ENCODE measurements around the gene EIF5B. TPM values are rescaled to one million over a fixed set of nuclear protein-coding genes. Genes with fewer than 3 reads are reported as not detected.
"Not testable (repeated sequence)": the region's sequence is repeated elsewhere in the genome, so short reads cannot be mapped to it uniquely, and the experiment has no call there.

The EIF5B gene
- total RNA-seq, 2 experiments from 2014 or later = 27.8 to 33.2 TPM

- Mint-ChIP-seq H3K4me1 (ENCODE audit: low read depth) (peaks cover 64% of the 10 kb centered on the region), H3K4me3 (no peak overlapping the region), H3K27ac (no peak overlapping the region), H3K36me3 (ENCODE audit: low read depth) (no peaks in the 10 kb centered on the region), H3K27me3 (no peaks in the 10 kb centered on the region), H3K9me3 (no peaks in the 10 kb centered on the region)
- Histone ChIP-seq H3K36me3 (ENCODE audit: insufficient read depth, low read length) (no peaks in the 10 kb centered on the region), H3K27me3 (ENCODE audit: control insufficient read depth in 1 of 2, insufficient read depth in 2 of 2, low read length in 2 of 2) (no peaks in the 10 kb centered on the region), H3K9me3 (ENCODE audit: control insufficient read depth in 1 of 2, insufficient read depth in 1 of 2, low read length in 2 of 2) (no peaks in the 10 kb centered on the region), H3K4me1 (ENCODE audit: insufficient read depth, low read length) (no peaks in the 10 kb centered on the region), H3K27ac (ENCODE audit: low read depth in 1 of 2, low read length in 2 of 2) (no peak overlapping the region), H3K4me3 (ENCODE audit: low read length) (no peak overlapping the region)
- no peak for DNase-seq
- intact Hi-C loops (cut with DNase I, micrococcal nuclease) = no loop called here
- CTCF ChIA-PET = interaction anchor here (0.9 kb wide), 1 partner anchor 10 kb away, joined by 3 read pairs; no protein-coding TSS in a partner anchor
- TF ChIP-seq CTCF (IDR thresholded peaks at IDR 0.05) = no peak
- ATAC-seq (ENCODE audit: poor library complexity) = no peak
- POLR2A ChIA-PET = no interaction called here
Measured at GRCh38 chr2:99354070-99354469, 16.9 kb downstream of the EIF5B start.

- CTCF ChIA-PET = interaction anchor here (0.9 kb wide), 1 partner anchor 9 kb away, joined by 3 read pairs; no protein-coding TSS in a partner anchor
- H3K4me1 Mint-ChIP-seq (ENCODE audit: low read depth) = peaks cover 57% of the 10 kb centered on the region
Measured at GRCh38 chr2:99354825-99355224, 17.6 kb downstream of the EIF5B start.

GRCh38 chr2:99356853-99357252 lies 19.7 kb downstream of the EIF5B start:
- Mint-ChIP-seq H3K4me3 (no peak overlapping the region), H3K4me1 (ENCODE audit: low read depth) (peaks cover 41% of the 10 kb centered on the region), H3K27ac (no peak overlapping the region), H3K9me3 (no peaks in the 10 kb centered on the region), H3K27me3 (no peaks in the 10 kb centered on the region), H3K36me3 (ENCODE audit: low read depth) (peaks cover 24% of the 10 kb centered on the region)
- Histone ChIP-seq H3K4me3 (ENCODE audit: low read length) (no peak overlapping the region), H3K36me3 (ENCODE audit: insufficient read depth, low read length) (peaks cover 8% of the 10 kb centered on the region), H3K27me3 (ENCODE audit: control insufficient read depth in 1 of 2, insufficient read depth in 2 of 2, low read length in 2 of 2) (no peaks in the 10 kb centered on the region), H3K9me3 (ENCODE audit: control insufficient read depth in 1 of 2, insufficient read depth in 1 of 2, low read length in 2 of 2) (no peaks in the 10 kb centered on the region), H3K4me1 (ENCODE audit: insufficient read depth, low read length) (no peaks in the 10 kb centered on the region), H3K27ac (ENCODE audit: low read depth in 1 of 2, low read length in 2 of 2) (no peak overlapping the region)
- DNase-seq (no peak), ATAC-seq (ENCODE audit: poor library complexity) (no peak)
- TF ChIP-seq CTCF (IDR thresholded peaks at IDR 0.05) = no peak
- ChIA-PET CTCF (interaction anchor here (1.3 to 2.6 kb wide), 2 partner anchors 20 to 24 kb away, joined by 3 to 6 read pairs; partner anchors contain the start of genes EIF5B and TXNDC9), POLR2A (interaction anchor here (1.2 kb wide), 1 partner anchor 22 kb away, joined by 3 read pairs; no protein-coding TSS in a partner anchor)
- intact Hi-C loops (cut with DNase I, micrococcal nuclease) = no loop called here

More at GRCh38 chr2:99354825-99355224, 17.6 kb downstream of the EIF5B start:
- H3K27me3 ChIP-seq (ENCODE audit: control insufficient read depth in 1 of 2, insufficient read depth in 2 of 2, low read length in 2 of 2); H3K9me3 Mint-ChIP-seq; intact Hi-C loops (cut with DNase I, micrococcal nuclease); H3K4me3 Mint-ChIP-seq; H3K36me3 Mint-ChIP-seq (ENCODE audit: low read depth); DNase-seq; H3K4me1 ChIP-seq (ENCODE audit: insufficient read depth, low read length); H3K9me3 ChIP-seq (ENCODE audit: control insufficient read depth in 1 of 2, insufficient read depth in 1 of 2, low read length in 2 of 2); H3K27ac Mint-ChIP-seq; H3K27me3 Mint-ChIP-seq; H3K4me3 ChIP-seq (ENCODE audit: low read length); H3K36me3 ChIP-seq (ENCODE audit: insufficient read depth, low read length); POLR2A ChIA-PET; H3K27ac ChIP-seq (ENCODE audit: low read depth in 1 of 2, low read length in 2 of 2); ATAC-seq (ENCODE audit: poor library complexity): not testable (repeated sequence)

- Histone ChIP-seq H3K36me3 (ENCODE audit: insufficient read depth, low read length) (peaks cover 84% of the 10 kb centered on the region), H3K9me3 (ENCODE audit: control insufficient read depth in 1 of 2, insufficient read depth in 1 of 2, low read length in 2 of 2) (no peaks in the 10 kb centered on the region), H3K27me3 (ENCODE audit: control insufficient read depth in 1 of 2, insufficient read depth in 2 of 2, low read length in 2 of 2) (no peaks in the 10 kb centered on the region), H3K4me3 (ENCODE audit: low read length) (no peak overlapping the region), H3K27ac (ENCODE audit: low read depth in 1 of 2, low read length in 2 of 2) (no peak overlapping the region), H3K4me1 (ENCODE audit: insufficient read depth, low read length) (no peaks in the 10 kb centered on the region)
- Mint-ChIP-seq H3K4me1 (ENCODE audit: low read depth) (no peaks in the 10 kb centered on the region), H3K36me3 (ENCODE audit: low read depth) (peaks cover 89% of the 10 kb centered on the region), H3K27me3 (no peaks in the 10 kb centered on the region), H3K9me3 (no peaks in the 10 kb centered on the region), H3K27ac (no peak overlapping the region), H3K4me3 (no peak overlapping the region)
- ChIA-PET POLR2A (no interaction called here), CTCF (interaction anchor here (1.2 to 1.5 kb wide), 4 partner anchors 11 to 124 kb away, joined by 3 read pairs; partner anchors contain the start of genes EIF5B and REV1)
- intact Hi-C loops (cut with DNase I, micrococcal nuclease) = no loop called here
- TF ChIP-seq CTCF (IDR thresholded peaks at IDR 0.05) = no peak
- DNase-seq = no peak
- ATAC-seq (ENCODE audit: poor library complexity) = no peak
Measured at GRCh38 chr2:99365661-99366060, 28.5 kb downstream of the EIF5B start.

- H3K27me3 ChIP-seq (ENCODE audit: control insufficient read depth in 1 of 2, insufficient read depth in 2 of 2, low read length in 2 of 2); POLR2A ChIA-PET; H3K4me3 Mint-ChIP-seq; H3K27ac ChIP-seq (ENCODE audit: low read depth in 1 of 2, low read length in 2 of 2); H3K27me3 Mint-ChIP-seq; H3K27ac Mint-ChIP-seq; ATAC-seq (ENCODE audit: poor library complexity); H3K9me3 ChIP-seq (ENCODE audit: control insufficient read depth in 1 of 2, insufficient read depth in 1 of 2, low read length in 2 of 2); DNase-seq; H3K4me1 ChIP-seq (ENCODE audit: insufficient read depth, low read length); H3K4me3 ChIP-seq (ENCODE audit: low read length); H3K9me3 Mint-ChIP-seq; H3K4me1 Mint-ChIP-seq (ENCODE audit: low read depth); intact Hi-C loops (cut with DNase I, micrococcal nuclease): not testable (repeated sequence)
- CTCF ChIA-PET = interaction anchor here (0.6 kb wide), 1 partner anchor 48 kb away, joined by 3 read pairs; no protein-coding TSS in a partner anchor
- H3K36me3 Mint-ChIP-seq (ENCODE audit: low read depth) = peaks cover 94% of the 10 kb centered on the region
- peaks cover 89% of the 10 kb centered on the region for H3K36me3 ChIP-seq (ENCODE audit: insufficient read depth, low read length)
Measured at GRCh38 chr2:99368854-99369253, 31.7 kb downstream of the EIF5B start.
